ENCODE measurements around the gene GPR15LG.

GRCh38 chr10:84227810-84228209 is 54.2 kb downstream of the GPR15LG start:
- TF ChIP-seq CTCF (IDR thresholded peaks at IDR 0.05; ENCODE audit: insufficient read depth, low read length, poor library complexity, severe bottlenecking) (no peak), EZH2phosphoT487 (conservative IDR thresholded peaks at IDR 0.05; ENCODE audit: low read length) (no peak)

Data from SU-DHL-6 (cell line).